H7 (cell line): ENCODE results near the gene SLC5A5. TPM values are rescaled to one million over a fixed set of nuclear protein-coding genes. Genes with fewer than 3 reads are reported as not detected.

Experiments used
- DNase-seq: peaks from one replicate; pipeline ENCODE4 v3.0.0; 2012
- H3K27me3 ChIP-seq: 2 replicates; pipeline ENCODE4 v1.6.0; 2011; ENCODE audit warnings: mild to moderate bottlenecking, low read length; ENCODE audit not compliant: control insufficient read depth, insufficient read depth
- H3K36me3 ChIP-seq: replicated peaks from 2 replicates; pipeline ENCODE4 v1.5.1; 2011; ENCODE audit warnings: low read length; ENCODE audit not compliant: control insufficient read depth, insufficient read depth
- H3K4me3 ChIP-seq: 2 replicates; pipeline ENCODE4 v1.5.1; 2011; ENCODE audit warnings: low read depth, mild to moderate bottlenecking, control low read depth, low read length, moderate library complexity; ENCODE audit not compliant: insufficient read depth
- total RNA-seq: library from RNA; depleted of rRNA; stranded (reverse); fragments of >200 nt; shearing (Covaris generic); gene quantifications from 2 replicates; pipeline ENCODE4 v1.2.3, GENCODE V29; 2014; rRNA removed

Gene SLC5A5
- total RNA-seq, result 1.5 and 1.6 TPM in 2 replicates

- Histone ChIP-seq H3K27me3 (peaks cover 17% of the 10 kb centered on the region; the same call in 1 of the 2 replicates), H3K4me3 (no peak within 1 kb of the TSS), H3K36me3 (no peaks in the 10 kb centered on the region)
- DNase-seq, result peak; percentile 78
These were observed at the start of gene SLC5A5 for GRCh38 chr19:17871878-17872250. Gene SLC5A5, plus strand, starts transcription at chr19:17871945. Its CDS starts 375 bp downstream, at chr19:17872320.

DNA sequence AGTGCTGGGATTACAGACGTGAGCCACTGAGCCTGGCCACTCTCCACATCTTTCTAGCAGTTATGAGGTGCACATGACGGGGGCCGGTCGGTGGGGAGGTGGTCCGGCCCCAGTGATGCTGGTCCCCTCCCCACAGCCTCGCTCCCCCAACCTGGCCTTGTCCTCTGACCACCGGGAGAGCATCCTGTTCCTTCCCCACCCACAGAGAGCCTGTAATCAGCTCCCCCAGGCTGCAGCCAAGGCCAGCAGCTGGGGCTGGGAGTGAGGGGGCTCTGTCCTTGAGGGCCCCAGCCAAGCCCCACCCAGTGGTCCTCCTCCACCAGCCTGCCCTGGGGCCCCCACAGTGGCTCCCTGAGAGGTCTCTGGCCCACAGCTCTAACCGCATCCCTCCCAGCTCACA is 47.4 kb upstream of the SLC5A5 start:
- H3K36me3 ChIP-seq, result no peaks in the 10 kb centered on the region; the same call in 1 of the 2 replicates
- no peaks in the 10 kb centered on the region for H3K27me3 ChIP-seq
- H3K4me3 ChIP-seq, result no peak overlapping the region
- DNase-seq, result peak; percentile 55

DNA sequence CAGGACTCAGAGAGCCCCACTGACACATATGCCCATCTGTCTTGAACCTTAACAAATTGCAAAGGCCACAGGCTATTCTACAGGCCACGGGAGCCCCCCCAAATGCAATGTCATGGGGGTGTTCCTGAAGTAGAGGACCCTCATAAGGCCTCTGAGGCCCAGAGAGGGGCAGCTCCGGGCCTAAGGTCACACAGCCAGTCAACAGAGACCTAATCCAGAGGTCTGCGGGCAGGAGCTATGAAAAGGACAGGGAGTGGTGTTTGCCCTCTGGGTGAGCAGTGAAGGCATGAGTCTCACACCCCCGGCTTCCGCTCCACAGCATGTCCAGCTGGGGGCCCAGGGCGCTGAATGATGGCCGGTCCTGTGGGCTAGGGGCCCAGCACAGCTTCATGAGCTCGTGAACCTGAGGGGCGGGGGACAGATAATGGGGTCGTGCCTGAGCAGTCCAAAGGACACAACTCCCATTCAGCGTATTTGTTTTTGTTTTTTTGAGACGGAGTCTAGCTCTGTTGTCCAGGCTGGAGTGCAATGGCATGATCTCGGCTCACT is 45.2 kb upstream of the SLC5A5 start:
- Histone ChIP-seq H3K4me3 (no peak overlapping the region), H3K27me3 (peaks cover 6% of the 10 kb centered on the region)

GRCh38 chr19:17829855-17830566 is 41.7 kb upstream of the SLC5A5 start:
- peak overlapping the region; percentile 63 for H3K4me3 ChIP-seq
- peak; percentile 99 for DNase-seq
- no peaks in the 10 kb centered on the region; the same call in 1 of the 2 replicates for H3K36me3 ChIP-seq
- peaks cover 19% of the 10 kb centered on the region for H3K27me3 ChIP-seq

More for the DNA sequence above, 45.2 kb upstream of the SLC5A5 start:
- H3K36me3 ChIP-seq, result no peaks in the 10 kb centered on the region; the same call in 1 of the 2 replicates
- DNase-seq, result no peak

DNA sequence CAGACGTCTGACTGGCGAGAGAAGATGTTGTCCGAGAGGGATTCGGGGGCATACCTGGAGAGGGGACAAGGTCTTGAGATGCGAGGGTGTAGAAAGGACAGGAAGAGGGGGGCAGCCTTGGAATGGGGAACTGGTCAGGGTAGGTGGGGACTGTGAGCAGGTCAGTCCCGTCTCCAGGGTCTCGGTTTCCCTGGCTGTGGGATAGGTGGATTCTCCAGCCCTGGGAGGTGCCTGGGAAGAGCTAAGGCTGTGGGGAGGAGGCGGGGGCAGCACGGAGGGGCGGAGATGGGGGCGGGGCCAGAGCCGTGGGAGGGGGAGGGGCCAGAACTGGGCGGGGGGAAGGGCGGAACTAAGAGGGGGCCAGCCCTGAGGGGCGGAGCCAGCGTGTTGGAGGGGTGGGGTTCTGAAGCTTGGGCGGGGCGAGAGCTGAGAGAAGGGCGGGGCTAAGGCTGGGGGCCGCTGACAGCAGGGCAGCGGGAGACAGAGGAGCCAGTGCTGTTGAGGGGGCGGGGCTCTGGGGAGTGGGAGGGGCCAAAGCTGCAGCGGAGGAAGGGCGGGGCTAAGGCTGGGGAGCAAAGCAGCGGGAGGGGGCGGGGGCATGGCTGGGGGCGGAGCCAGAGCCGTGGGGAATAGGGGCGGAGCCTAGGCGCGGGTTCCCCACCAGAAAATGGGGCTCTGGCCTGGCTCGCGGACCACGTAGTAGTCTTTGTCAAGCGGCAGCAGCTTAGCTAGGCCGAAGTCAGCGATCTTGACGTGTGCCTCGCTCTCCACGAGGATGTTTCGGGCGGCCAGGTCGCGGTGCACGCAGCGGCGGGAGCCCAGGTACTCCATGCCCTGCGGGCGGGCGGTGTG is 41.0 kb upstream of the SLC5A5 start:
- peak; percentile 100 for DNase-seq
- Histone ChIP-seq H3K36me3 (no peaks in the 10 kb centered on the region; the same call in 1 of the 2 replicates), H3K4me3 (peak overlapping the region; percentile 71), H3K27me3 (peaks cover 19% of the 10 kb centered on the region)

DNA sequence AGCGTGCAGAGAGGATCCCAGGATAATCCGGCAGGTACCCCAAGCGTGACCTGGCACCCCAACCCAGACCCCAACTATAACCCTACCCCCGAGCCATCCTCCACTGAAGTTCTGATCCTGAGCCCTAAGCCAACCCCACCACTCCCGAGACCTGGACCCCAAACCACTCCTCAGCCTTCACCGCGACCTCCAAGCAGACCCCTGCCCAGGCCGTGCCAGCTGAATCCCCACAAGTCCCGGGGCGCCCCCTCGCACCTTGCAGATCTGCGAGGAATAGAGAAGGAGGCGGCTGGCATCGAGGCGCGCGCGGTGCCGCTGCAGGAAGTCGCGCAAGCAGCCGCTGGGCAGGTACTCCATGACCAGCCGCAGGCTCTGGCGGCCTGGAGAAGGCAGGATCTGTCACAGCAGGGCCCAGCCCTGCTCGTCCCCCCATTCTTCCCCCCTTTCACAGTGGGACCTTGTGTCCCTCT is 40.3 kb upstream of the SLC5A5 start:
- H3K4me3 ChIP-seq, result peak overlapping the region; percentile 71
- no peak for DNase-seq
- H3K27me3 ChIP-seq, result peaks cover 19% of the 10 kb centered on the region
- no peaks in the 10 kb centered on the region; the same call in 1 of the 2 replicates for H3K36me3 ChIP-seq

- H3K27me3 ChIP-seq, result peaks cover 19% of the 10 kb centered on the region
- no peak overlapping the region for H3K4me3 ChIP-seq
- H3K36me3 ChIP-seq, result no peaks in the 10 kb centered on the region
- DNase-seq, result no peak
These were observed 39.1 kb upstream of the SLC5A5 start for GRCh38 chr19:17832443-17833208.

DNA sequence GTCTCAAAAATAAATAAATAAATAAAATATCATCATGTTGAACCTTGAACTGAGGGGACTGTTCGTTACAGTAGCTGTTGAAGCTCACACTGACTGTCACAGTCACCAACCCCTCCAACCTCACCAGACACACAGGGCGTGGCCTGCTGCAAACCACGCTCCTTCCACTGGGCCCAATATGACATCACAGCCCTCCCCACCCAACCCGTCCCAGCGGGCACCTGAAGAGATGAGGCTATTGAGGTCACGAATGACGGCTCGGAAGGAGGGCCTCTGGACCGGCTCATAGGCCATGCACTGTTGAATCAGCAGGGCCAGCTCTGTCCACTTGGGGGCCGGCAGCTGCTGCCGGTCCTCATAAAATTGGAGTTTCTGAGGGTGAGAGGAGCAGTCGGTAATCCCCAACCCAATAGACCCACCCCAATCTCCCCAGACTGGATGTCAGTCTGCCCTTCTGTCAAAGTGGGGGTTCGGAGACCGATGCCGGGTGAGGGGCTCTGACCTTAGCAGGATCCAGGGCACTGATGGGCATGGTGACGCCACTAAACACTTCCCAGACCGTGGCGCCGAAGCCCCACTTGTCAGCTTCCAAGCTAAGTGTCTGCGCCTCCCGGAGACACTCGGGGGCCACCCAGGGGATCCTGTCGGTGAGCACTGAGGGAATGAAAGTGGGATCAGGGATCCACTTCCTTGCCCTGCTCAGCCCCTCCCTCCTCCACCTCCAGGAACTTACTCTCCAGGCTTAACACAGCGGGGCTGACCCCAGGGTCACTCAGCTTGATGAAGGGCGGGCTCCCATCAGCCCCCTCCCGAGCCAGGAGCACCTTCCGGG is 37.2 kb upstream of the SLC5A5 start:
- H3K4me3 ChIP-seq, result no peak overlapping the region
- no peaks in the 10 kb centered on the region for H3K36me3 ChIP-seq
- peak; percentile 74 for DNase-seq
- H3K27me3 ChIP-seq, result peaks cover 24% of the 10 kb centered on the region

DNA sequence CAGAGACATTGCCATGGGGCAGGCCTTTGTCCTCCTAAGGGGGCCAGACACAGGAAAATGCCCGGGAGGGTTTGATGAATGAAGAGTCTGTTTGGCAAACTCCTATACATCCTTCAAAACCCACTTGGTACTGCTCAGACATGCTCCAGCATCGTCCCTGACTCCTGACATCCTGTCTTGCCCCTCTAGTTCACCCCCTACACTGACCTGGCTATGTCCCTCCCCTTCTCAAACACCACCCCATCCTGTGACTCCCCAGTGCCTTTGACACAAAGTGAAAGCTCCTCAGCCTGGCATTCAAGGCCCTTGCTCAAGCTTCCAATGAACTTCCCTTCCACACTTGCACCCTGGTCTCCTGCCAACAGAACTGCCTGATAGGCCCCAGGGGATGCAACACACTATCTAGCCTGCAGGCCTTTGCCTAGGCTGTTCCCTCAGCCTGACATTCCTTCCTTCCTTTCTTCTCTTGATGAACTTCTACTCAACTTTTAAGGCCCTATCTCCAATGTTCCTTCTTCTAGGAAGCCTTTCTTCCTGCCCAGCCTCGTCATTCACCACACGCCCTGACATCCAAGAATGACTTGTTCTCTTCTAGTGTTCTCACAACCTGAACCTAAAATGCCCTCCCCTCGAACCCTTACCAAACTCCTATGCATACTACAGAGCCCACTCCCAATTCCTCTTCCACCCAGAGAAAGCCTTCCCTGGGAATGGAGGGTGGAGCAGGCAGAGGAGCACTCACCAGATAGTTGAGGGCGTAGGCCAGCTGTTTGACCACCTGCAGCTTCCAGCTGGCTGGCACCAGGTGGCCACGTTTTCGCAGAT is 36.4 kb upstream of the SLC5A5 start:
- Histone ChIP-seq H3K36me3 (no peaks in the 10 kb centered on the region), H3K27me3 (peaks cover 30% of the 10 kb centered on the region)
- DNase-seq, result no peak

GRCh38 chr19:17836530-17836929 is 35.2 kb upstream of the SLC5A5 start:
- no peaks in the 10 kb centered on the region for H3K36me3 ChIP-seq
- H3K27me3 ChIP-seq, result peaks cover 31% of the 10 kb centered on the region
- no peak for DNase-seq
- H3K4me3 ChIP-seq, result no peak overlapping the region

More for the DNA sequence above, 36.4 kb upstream of the SLC5A5 start:
- H3K4me3 ChIP-seq, result no peak overlapping the region

GRCh38 chr19:17837972-17838371 is 33.8 kb upstream of the SLC5A5 start:
- Histone ChIP-seq H3K27me3 (peaks cover 27% of the 10 kb centered on the region), H3K4me3 (no peak overlapping the region), H3K36me3 (no peaks in the 10 kb centered on the region)
- DNase-seq, result no peak

GRCh38 chr19:17840019-17840418 is 31.7 kb upstream of the SLC5A5 start:
- DNase-seq, result no peak
- Histone ChIP-seq H3K27me3 (peaks cover 33% of the 10 kb centered on the region), H3K36me3 (no peaks in the 10 kb centered on the region), H3K4me3 (no peak overlapping the region)

DNA sequence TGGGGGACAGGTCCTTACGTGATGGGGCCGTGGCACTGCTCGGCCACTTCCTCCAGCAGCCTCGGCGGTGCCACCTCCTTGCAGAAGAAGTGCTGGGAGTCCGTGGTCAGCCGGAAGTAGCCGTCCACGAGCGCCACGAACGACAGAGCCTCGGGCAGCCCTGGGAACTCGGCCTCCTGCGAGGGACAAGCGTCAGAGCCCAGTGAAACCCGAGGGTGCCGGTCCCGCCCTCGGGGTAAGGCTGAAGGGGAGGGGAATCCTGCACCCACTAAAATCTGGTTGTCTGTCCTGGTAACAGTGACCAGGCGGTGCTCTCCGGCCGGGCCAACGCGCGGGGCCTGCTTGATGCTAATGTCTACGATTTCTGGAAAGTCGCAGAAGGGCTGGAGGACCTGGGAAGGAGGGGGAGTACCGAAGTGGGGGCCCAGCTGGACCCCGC is 30.4 kb upstream of the SLC5A5 start:
- H3K36me3 ChIP-seq, result no peaks in the 10 kb centered on the region
- H3K27me3 ChIP-seq, result peaks cover 33% of the 10 kb centered on the region
- no peak for DNase-seq
- peak overlapping the region; percentile 50 for H3K4me3 ChIP-seq
